Neuronal stem cell (in vitro differentiated cells): ENCODE data around the gene ZSCAN10.
"Not testable (repeated sequence)": the region's sequence is repeated elsewhere in the genome, so short reads cannot be mapped to it uniquely, and the experiment has no call there.

Experiments used
- DNase-seq: peaks from one replicate; pipeline ENCODE4 v3.0.0-alpha.2; 2013; ENCODE audit warnings: low spot score
- H2AFZ ChIP-seq: one replicate; pipeline ENCODE4 v1.6.1; 2013; ENCODE audit warnings: mild to moderate bottlenecking, low read length, inconsistent platforms
- H2AK5ac ChIP-seq: 2 replicates; pipeline ENCODE4 v1.6.1; 2013; ENCODE audit warnings: low read depth, mild to moderate bottlenecking, inconsistent platforms, low read length, moderate library complexity, mixed read lengths
- H2BK120ac ChIP-seq: 2 replicates; pipeline ENCODE4 v1.6.1; 2013; ENCODE audit warnings: low read depth, mild to moderate bottlenecking, inconsistent platforms, low read length, moderate library complexity, mixed read lengths
- H2BK12ac ChIP-seq: one replicate; pipeline ENCODE4 v1.6.1; 2013; ENCODE audit warnings: low read length, inconsistent platforms
- H2BK15ac ChIP-seq: 2 replicates; pipeline ENCODE4 v1.6.1; 2013; ENCODE audit warnings: mild to moderate bottlenecking, low read length, inconsistent platforms, mixed read lengths
- H2BK5ac ChIP-seq: one replicate; pipeline ENCODE4 v1.6.1; 2013; ENCODE audit warnings: inconsistent platforms, mild to moderate bottlenecking, low read length, moderate library complexity
- H3K14ac ChIP-seq: one replicate; pipeline ENCODE4 v1.6.1; 2013; ENCODE audit warnings: low read length, inconsistent platforms
- H3K18ac ChIP-seq: 2 replicates; pipeline ENCODE4 v1.6.1; 2013; ENCODE audit warnings: low read length, inconsistent platforms
- H3K23ac ChIP-seq: 2 replicates; pipeline ENCODE4 v1.6.1; 2013; ENCODE audit warnings: low read depth, mild to moderate bottlenecking, mixed read lengths, low read length, inconsistent platforms; ENCODE audit not compliant: poor library complexity
- H3K27ac ChIP-seq: replicated peaks from 3 replicates; pipeline ENCODE4 v1.5.1; 2013; ENCODE audit warnings: low read length, inconsistent platforms
- H3K27me3 ChIP-seq, 3 experiments: 2 replicates each; pipeline ENCODE4 v1.6.1; 2013; ENCODE audit warnings: low read length in 3 of 3, mild to moderate bottlenecking in 2 of 3, inconsistent platforms in 1 of 3, low read depth in 1 of 3, mixed read lengths in 1 of 3, moderate library complexity in 1 of 3; ENCODE audit not compliant: control insufficient read depth in 3 of 3, insufficient read depth in 3 of 3
- H3K36me3 ChIP-seq, 2 donors: replicated peaks in 1 of 2; 2 replicates each; pipeline ENCODE4 v1.6.1; 2013; ENCODE audit warnings: low read length in 2 of 2; ENCODE audit not compliant: control insufficient read depth in 2 of 2, insufficient read depth in 2 of 2
- H3K4ac ChIP-seq: 2 replicates; pipeline ENCODE4 v1.6.1; 2013; ENCODE audit warnings: inconsistent platforms, mild to moderate bottlenecking, low read length, moderate library complexity
- H3K4me1 ChIP-seq, 2 donors: 1 replicate in 1 of 2; 2 replicates in 1 of 2; pipeline ENCODE4 v1.6.1; 2013; ENCODE audit warnings: low read length in 2 of 2, low read depth in 1 of 2; ENCODE audit not compliant: control insufficient read depth in 2 of 2, insufficient read depth in 1 of 2
- H3K4me2 ChIP-seq: one replicate; pipeline ENCODE4 v1.6.1; 2013; ENCODE audit warnings: mild to moderate bottlenecking, low read length, inconsistent platforms; ENCODE audit not compliant: insufficient read depth, poor library complexity, severe bottlenecking
- H3K4me3 ChIP-seq, 2 donors: 2 replicates each; pipeline ENCODE4 v1.5.1; 2013; ENCODE audit warnings: low read length in 2 of 2, mild to moderate bottlenecking in 2 of 2, inconsistent platforms in 1 of 2, moderate library complexity in 1 of 2
- H3K79me1 ChIP-seq: one replicate; pipeline ENCODE4 v1.6.1; 2013; ENCODE audit warnings: low read depth, mild to moderate bottlenecking, inconsistent platforms, low read length, moderate library complexity
- H3K9ac ChIP-seq: one replicate; pipeline ENCODE4 v1.6.1; 2013; ENCODE audit warnings: mild to moderate bottlenecking, low read depth, low read length, inconsistent platforms; ENCODE audit not compliant: poor library complexity
- H3K9me3 ChIP-seq, 2 donors: replicated peaks in 1 of 2; 2 replicates each; pipeline versions ENCODE3 to v1.6.1; 2013; ENCODE audit warnings: low read length in 2 of 2, mild to moderate bottlenecking in 2 of 2, inconsistent platforms in 1 of 2, low read depth in 1 of 2, mixed read lengths in 1 of 2, moderate library complexity in 1 of 2; ENCODE audit not compliant: control insufficient read depth in 2 of 2, insufficient read depth in 1 of 2
- H4K8ac ChIP-seq: one replicate; pipeline ENCODE4 v1.6.1; 2013; ENCODE audit warnings: low read depth, mild to moderate bottlenecking, inconsistent platforms, low read length, moderate library complexity
- H4K91ac ChIP-seq: one replicate; pipeline ENCODE4 v1.6.1; 2013; ENCODE audit warnings: low read length, low read depth, mild to moderate bottlenecking, inconsistent platforms; ENCODE audit not compliant: poor library complexity
- WGBS, 2 donors: extraction: QIAGEN DNeasy Blood & Tissue Kit; methylation state at CpG; one replicate each; pipeline ENCODE4 v1.1.7; 2013; ENCODE audit warnings: missing lambda C conversion rate in 2 of 2, mixed read lengths in 1 of 2; ENCODE audit not compliant: insufficient read length in 2 of 2, insufficient replicate concordance in 1 of 2; ENCODE audit errors: extremely low coverage in 2 of 2; 5-methylcytosine and 5-hydroxymethylcytosine counted together

ZSCAN10 gene

DNA sequence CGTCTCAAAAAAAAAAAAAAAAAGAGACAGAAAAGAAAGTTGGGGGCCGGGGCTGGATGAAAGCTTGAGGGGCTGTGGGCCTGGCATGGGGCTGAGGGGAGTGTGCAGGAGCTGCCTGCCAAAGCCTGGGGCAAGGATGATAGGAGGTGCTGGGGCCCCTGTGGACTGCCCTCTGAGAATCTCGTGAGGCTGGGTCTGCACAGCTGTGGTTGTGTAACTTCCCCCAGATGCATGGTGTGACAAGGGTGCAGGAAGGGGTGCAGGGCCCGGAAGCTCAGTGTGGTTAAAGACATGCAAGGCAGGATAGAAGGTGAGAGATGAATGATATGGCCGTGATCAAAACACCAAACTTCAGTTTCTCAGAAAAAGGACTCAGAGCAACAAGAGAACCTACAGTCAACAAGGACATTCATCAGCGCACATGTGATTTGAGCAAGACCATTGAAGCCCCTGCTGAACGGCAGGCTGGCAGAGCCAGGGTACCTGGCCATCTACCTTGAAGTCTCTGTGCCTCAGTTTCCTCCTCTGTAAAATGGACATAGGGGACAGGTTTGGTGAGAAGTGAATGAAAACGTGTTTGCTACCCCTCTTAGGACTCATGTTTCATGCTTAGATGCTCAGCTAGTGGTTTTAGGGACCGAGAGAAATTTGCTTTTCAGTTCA, 24.1 kb downstream of the ZSCAN10 start:
- no peaks in the 10 kb centered on the region for H3K36me3 ChIP-seq
- no peak overlapping the region for H3K4me3 ChIP-seq
- H2BK120ac ChIP-seq, result no peak overlapping the region
- H3K27me3 ChIP-seq, result peaks cover 0 to 39% (median 0%) of the 10 kb centered on the region in 3 experiments
- H4K91ac ChIP-seq, result no peak overlapping the region
- no peak overlapping the region for H3K4ac ChIP-seq
- H3K14ac ChIP-seq, result no peak overlapping the region
- DNase-seq, result no peak
- no peak overlapping the region for H3K27ac ChIP-seq
- WGBS, 2 donors, result no CpG with 5 or more reads among the region's 9 CpGs
- H3K4me2 ChIP-seq, result no peak overlapping the region
- H3K23ac ChIP-seq, result no peak overlapping the region
- H4K8ac ChIP-seq, result no peak overlapping the region
- H2BK15ac ChIP-seq, result no peak overlapping the region
- peak overlapping the region; percentile 44 for H3K9ac ChIP-seq
- no peak overlapping the region for H2BK5ac ChIP-seq
- no peak overlapping the region for H2AFZ ChIP-seq
- no peaks in the 10 kb centered on the region for H3K9me3 ChIP-seq
- no peak overlapping the region for H2AK5ac ChIP-seq
- no peak overlapping the region for H3K18ac ChIP-seq
- H3K79me1 ChIP-seq, result no peaks in the 10 kb centered on the region
- H2BK12ac ChIP-seq, result no peak overlapping the region
- peaks cover 0 to 2% of the 10 kb centered on the region in 2 donors for H3K4me1 ChIP-seq

DNA sequence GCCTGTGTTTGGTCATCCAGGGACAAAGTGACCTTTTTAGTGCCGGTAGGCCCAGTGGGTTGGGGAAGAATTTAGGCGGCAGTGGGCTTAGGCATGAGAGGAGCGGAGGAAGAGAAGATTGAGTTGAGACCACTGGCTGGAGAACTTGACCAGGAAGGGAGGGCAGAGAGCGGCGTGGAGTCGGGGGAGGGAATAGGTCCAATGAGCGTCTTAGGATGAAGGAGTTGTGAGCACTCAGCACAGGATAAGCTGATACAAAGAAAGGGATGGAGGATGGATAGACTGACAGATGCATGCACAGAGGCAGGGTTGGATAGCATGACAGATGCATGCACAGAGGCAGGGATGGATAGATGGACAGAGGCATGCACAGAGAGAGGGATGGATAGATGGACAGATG, 25.6 kb downstream of the ZSCAN10 start:
- no peak overlapping the region for H4K91ac ChIP-seq
- H3K23ac ChIP-seq, result peak overlapping the region; percentile 9
- H2AK5ac ChIP-seq, result peak overlapping the region; percentile 5
- H2BK15ac ChIP-seq, result no peak overlapping the region
- H3K79me1 ChIP-seq, result no peaks in the 10 kb centered on the region
- H3K18ac ChIP-seq, result no peak overlapping the region
- H3K9ac ChIP-seq, result no peak overlapping the region
- no peak overlapping the region for H2BK5ac ChIP-seq
- H3K4me3 ChIP-seq, result no peak overlapping the region
- no peak overlapping the region for H4K8ac ChIP-seq
- H3K27ac ChIP-seq, result no peak overlapping the region
- H2AFZ ChIP-seq, result no peak overlapping the region
- H2BK12ac ChIP-seq, result no peak overlapping the region
- H3K4me2 ChIP-seq, result no peak overlapping the region
- no peak overlapping the region for H2BK120ac ChIP-seq
- H3K27me3 ChIP-seq, result peaks cover 0 to 41% (median 0%) of the 10 kb centered on the region in 3 experiments
- H3K4me1 ChIP-seq, result peaks cover 0 to 2% of the 10 kb centered on the region in 2 donors
- no peak overlapping the region for H3K4ac ChIP-seq
- no peaks in the 10 kb centered on the region for H3K36me3 ChIP-seq
- no peak overlapping the region for H3K14ac ChIP-seq
- no peaks in the 10 kb centered on the region for H3K9me3 ChIP-seq
- DNase-seq, result no peak
- WGBS, 2 donors, result no CpG with 5 or more reads among the region's 7 CpGs

DNA sequence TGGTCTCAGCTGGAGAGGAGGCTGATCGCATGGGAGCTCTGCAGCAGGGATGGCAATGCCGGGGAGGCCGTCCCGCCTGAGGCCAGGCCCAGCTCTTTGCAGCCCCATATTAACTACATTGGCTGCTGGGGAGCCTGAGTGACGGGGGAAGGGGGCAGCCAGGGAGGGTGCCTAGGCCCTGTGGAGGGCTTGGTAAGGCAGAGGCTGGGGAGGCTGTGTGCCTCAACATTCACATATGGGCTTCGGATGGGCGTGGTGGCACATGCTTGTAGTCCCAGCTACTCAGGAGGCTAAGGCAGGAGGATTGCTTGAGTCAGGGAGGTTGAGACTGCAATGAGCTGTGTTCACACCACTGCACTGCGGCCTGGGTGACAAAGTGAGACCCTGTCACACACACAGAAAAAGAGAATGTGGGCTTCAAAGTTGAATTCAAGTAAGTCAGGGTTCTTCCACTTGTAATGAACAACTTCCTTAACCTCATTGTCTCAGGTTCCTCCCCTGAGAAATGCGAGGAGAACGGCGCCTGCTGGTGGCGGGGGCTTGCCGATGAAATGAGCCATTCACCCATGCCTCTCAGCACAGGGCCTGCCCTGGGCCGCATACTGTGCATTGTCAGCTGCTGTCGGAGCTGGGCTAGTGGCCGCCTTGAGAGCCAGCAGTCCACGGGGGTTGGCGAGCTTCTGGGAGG, 26.4 kb downstream of the ZSCAN10 start:
- no CpG with 5 or more reads among the region's 18 CpGs for WGBS, 2 donors
- not testable (repeated sequence) for H3K18ac ChIP-seq, H3K14ac ChIP-seq, H3K23ac ChIP-seq, H3K27ac ChIP-seq, H3K4ac ChIP-seq, H4K91ac ChIP-seq, H3K79me1 ChIP-seq, H3K36me3 ChIP-seq, H3K4me2 ChIP-seq, H2AK5ac ChIP-seq, H2BK120ac ChIP-seq, H2BK12ac ChIP-seq, H3K9ac ChIP-seq, H3K4me1 ChIP-seq, H3K9me3 ChIP-seq, DNase-seq, H2BK15ac ChIP-seq, H4K8ac ChIP-seq, H2AFZ ChIP-seq, H2BK5ac ChIP-seq, H3K4me3 ChIP-seq
- H3K27me3 ChIP-seq, result peaks cover 0 to 42% (median 0%) of the 10 kb centered on the region in 3 experiments

- H3K36me3 ChIP-seq, H2AFZ ChIP-seq, H4K8ac ChIP-seq, H3K9ac ChIP-seq, H3K4me3 ChIP-seq, H3K4me1 ChIP-seq, H2BK12ac ChIP-seq, H3K79me1 ChIP-seq, H4K91ac ChIP-seq, H3K14ac ChIP-seq, H3K4me2 ChIP-seq, H2BK120ac ChIP-seq, H3K27ac ChIP-seq, H2BK15ac ChIP-seq, H3K18ac ChIP-seq, H2AK5ac ChIP-seq, DNase-seq, H3K4ac ChIP-seq, H2BK5ac ChIP-seq, H3K9me3 ChIP-seq, H3K23ac ChIP-seq: not testable (repeated sequence)
- peaks cover 0 to 41% (median 0%) of the 10 kb centered on the region in 3 experiments for H3K27me3 ChIP-seq
- WGBS, 2 donors, result no CpG with 5 or more reads among the region's 4 CpGs
Observed at GRCh38 chr16:3072148-3072547, 26.9 kb downstream of the ZSCAN10 start.
